ENCODE measurements around the gene OTOG. TPM values are rescaled to one million over a fixed set of nuclear protein-coding genes. Genes with fewer than 3 reads are reported as not detected.

Gene OTOG
- total RNA-seq, 4 donors from 2014 or later, result not detected

DNA sequence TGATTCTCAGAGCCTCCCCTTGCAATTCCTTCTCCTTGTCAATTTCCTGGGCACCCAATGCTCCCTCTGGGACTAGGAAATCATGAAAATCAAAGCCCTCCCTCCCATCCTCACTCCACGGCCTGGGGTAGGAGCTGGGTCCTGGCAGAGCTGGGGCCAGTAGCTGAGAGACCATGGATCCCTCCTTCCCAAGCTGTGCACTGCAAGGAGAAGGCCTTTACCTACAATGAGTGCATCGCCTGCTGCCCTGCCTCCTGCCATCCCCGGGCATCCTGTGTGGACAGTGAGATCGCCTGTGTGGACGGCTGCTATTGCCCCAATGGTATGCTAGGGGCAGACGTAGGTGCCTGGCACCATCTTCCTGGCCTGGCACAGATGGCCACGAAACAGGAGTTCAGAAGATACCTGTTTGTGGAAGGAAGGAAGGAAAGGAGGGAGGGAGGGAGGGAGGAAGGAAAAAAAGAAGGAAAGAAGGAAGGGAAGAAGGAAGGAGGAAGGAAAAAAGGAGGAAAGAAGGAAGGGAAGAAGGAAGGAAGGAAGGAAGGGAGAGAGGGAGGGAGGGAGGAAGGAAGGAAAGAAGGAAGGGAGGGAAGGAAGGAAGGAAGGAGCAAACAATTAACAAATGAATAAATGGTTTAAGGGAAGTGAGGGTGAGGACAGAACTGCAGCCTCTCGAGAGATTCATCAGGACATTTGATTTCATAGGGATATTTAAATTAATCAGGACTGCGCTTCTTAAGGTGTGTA is 12.5 kb downstream of the OTOG start:
- ATAC-seq (ENCODE audit: low FRiP score) (no peak), DNase-seq (ENCODE audit: low spot score) (no peak)
- TF ChIP-seq, protein P1, sequence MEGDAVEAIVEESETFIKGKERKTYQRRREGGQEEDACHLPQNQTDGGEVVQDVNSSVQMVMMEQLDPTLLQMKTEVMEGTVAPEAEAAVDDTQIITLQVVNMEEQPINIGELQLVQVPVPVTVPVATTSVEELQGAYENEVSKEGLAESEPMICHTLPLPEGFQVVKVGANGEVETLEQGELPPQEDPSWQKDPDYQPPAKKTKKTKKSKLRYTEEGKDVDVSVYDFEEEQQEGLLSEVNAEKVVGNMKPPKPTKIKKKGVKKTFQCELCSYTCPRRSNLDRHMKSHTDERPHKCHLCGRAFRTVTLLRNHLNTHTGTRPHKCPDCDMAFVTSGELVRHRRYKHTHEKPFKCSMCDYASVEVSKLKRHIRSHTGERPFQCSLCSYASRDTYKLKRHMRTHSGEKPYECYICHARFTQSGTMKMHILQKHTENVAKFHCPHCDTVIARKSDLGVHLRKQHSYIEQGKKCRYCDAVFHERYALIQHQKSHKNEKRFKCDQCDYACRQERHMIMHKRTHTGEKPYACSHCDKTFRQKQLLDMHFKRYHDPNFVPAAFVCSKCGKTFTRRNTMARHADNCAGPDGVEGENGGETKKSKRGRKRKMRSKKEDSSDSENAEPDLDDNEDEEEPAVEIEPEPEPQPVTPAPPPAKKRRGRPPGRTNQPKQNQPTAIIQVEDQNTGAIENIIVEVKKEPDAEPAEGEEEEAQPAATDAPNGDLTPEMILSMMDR (IDR thresholded peaks at IDR 0.05), result no peak

DNA sequence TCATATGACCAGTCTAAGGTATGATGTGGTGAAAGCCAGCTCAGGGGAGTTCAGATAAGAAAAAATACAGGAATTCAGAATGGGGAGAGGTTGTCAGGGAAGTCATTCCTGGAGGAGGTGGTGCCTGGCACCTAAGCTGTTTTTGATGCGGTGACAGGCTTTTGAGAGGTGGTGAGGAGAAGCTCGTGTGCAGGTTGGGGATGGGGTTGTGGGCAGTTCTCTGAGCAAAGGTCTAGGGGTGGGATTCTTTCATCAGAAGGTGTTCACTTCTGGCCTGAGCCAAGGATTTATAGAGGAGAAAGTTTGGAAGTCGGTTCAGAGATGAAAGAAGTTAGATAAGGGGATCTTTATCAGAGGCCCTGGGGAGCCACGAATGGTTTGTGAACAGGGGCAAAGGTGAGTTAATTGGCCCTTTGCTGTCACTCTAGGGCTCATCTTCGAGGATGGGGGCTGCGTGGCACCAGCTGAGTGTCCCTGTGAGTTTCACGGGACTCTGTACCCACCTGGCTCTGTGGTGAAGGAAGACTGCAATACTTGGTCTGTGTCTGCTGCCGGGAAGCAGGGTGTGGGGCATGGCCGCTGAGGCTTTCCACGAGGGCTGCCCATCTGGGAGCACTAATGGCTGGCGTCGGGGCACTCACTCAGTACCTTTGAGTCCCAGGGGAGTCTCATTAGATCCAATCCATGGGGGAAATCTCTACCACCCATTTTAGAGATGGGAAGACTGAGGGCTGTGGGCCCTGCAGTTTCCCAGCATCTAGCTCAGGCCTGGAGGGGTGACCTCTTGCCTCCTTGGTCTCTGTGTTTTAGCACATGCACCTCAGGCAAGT is 13.4 kb downstream of the OTOG start:
- ATAC-seq (ENCODE audit: low FRiP score) (no peak), DNase-seq (ENCODE audit: low spot score) (no peak)
- TF ChIP-seq, protein P1 (IDR thresholded peaks at IDR 0.05), result no peak

DNA sequence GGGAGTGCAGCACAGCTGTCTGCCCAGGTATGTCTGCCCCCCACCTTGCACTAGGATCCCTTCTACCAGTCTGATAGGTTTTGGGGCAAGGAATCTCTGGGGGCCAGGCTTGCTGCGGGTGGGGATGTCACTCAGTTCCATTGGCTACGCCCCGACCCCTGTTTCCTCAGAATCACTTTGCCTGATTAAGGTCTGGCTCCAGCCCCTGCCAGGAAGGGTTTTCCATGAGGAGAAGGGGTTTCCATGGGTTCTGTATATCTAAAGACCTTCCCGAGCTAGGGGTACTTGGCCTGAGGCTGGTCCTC is 14.0 kb downstream of the OTOG start:
- TF ChIP-seq, protein P1 (IDR thresholded peaks at IDR 0.05), result no peak
- DNase-seq (ENCODE audit: low spot score), result no peak
- ATAC-seq (ENCODE audit: low FRiP score), result no peak

DNA sequence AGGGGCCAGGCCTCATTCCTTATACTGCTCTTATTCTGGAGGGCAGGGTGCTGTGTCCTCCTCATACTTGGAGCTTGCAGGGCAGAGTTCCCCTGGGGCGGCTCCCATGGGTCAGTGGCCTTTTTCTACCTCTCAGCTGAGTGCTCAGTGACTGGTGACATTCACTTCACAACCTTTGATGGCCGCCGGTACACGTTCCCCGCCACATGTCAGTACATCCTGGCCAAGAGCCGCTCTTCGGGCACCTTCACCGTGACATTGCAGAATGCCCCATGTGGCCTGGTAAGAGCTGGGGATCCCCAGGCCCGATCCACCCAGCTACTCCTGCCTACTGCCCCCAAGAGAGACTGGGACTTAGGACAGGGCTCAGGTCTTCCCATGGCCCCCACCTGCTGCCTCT is 14.5 kb downstream of the OTOG start:
- TF ChIP-seq, protein P1 (IDR thresholded peaks at IDR 0.05), result no peak
- no peak for ATAC-seq (ENCODE audit: low FRiP score)
- no peak for DNase-seq (ENCODE audit: low spot score)

DNA sequence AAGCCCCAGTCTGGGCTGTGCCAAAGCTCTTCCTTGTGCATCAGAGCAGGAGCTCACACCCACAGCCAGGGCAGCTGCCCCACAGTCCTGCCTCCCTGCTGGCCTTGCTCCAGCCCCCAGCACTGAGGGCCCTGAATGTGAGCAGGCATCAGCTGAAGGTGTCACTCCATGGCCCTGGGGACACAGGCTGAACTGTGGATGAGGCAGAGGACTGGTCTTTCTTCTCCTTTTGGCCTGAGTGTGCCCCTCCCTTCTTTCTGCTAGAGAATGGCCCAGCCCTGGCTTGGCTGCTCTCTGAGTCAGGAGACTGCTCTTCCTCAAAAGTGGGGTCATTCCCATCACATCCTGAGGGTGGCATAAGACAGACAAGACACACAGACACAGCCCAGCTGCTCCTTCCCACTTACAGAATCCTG is 16.2 kb downstream of the OTOG start:
- ATAC-seq (ENCODE audit: low FRiP score), result no peak
- TF ChIP-seq, protein P1 (IDR thresholded peaks at IDR 0.05), result no peak
- no peak for DNase-seq (ENCODE audit: low spot score)

DNA sequence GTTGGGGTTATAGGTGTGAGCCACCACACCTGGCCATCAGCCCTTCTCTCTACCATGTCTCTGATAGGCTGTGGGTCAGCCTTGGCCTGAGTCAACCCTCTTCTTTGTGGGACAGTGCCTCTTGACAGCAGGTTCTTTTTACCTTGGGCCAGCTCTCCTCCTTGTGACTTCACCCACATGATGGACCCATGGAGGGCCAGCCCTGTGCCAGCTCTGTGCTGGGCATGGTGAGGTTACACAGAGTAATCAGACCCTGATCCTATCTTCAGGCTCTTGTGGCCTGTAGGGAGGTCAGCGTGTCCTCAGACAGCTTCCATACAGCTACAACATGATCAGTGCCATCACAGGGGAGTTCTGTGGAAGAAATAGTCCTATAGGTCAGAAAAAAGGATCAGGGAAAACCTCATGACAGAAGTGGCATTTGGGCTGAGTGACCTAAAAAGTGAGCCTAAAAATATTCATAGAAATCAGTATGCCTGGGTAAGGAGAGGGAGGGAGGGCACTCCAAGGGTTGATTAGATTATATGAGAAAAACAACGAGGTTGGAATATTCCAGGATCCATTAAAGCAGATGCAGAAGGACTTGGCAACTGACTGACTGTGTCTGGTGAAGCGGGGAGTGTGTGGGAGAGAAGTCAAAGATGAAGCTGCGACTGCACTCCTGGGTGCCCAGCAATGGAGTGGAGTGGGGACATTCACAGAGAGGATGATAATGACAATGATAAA is 17.1 kb downstream of the OTOG start:
- DNase-seq (ENCODE audit: low spot score) (no peak), ATAC-seq (ENCODE audit: low FRiP score) (no peak)
- TF ChIP-seq, protein P1 (IDR thresholded peaks at IDR 0.05), result no peak
